Bronchial epithelial cell (primary cell): Measurements from ENCODE around the gene PDSS2. TPM values are rescaled to one million over a fixed set of nuclear protein-coding genes. Genes with fewer than 3 reads are reported as not detected.
A peak's percentile ranks its signal among the peaks of the same experiment; 100 is the strongest.

Source experiments
- DNase-seq: peaks from one replicate; pipeline ENCODE4 v3.0.0-alpha.2; 2010; ENCODE audit warnings: low read depth
- FAIRE-seq: peaks from 2 replicates; lab custom pipeline; 2011; peaks lifted over from hg19 to GRCh38; lab: Jason Lieb, UNC
- H3K27me3 ChIP-seq: 2 replicates; pipeline ENCODE4 v1.5.1; 2011; ENCODE audit warnings: low read length; ENCODE audit not compliant: control insufficient read depth, insufficient read depth
- H3K36me3 ChIP-seq: 2 replicates; pipeline ENCODE4 v1.5.1; 2011; ENCODE audit warnings: low read length; ENCODE audit not compliant: control insufficient read depth, insufficient read depth
- H3K4me3 ChIP-seq: 2 replicates; pipeline ENCODE4 v1.5.1; 2011; ENCODE audit warnings: mild to moderate bottlenecking, low read depth, low read length, control low read depth
- total RNA-seq: library from RNA; depleted of rRNA; stranded (reverse); fragments of >200 nt; gene quantifications from 2 replicates; pipeline ENCODE4 v1.2.1, GENCODE V29; 2014
- TF ChIP-seq, protein P1 (sequence below): IDR thresholded peaks from 2 replicates; pipeline ENCODE4 v1.5.1; 2011; ENCODE audit warnings: mild to moderate bottlenecking, moderate library complexity, low read length, control low read depth, inconsistent platforms; ENCODE audit not compliant: insufficient read depth, severe bottlenecking

PDSS2 gene
- total RNA-seq, 1 donor from 2014 or later: 18.2 TPM

DNA sequence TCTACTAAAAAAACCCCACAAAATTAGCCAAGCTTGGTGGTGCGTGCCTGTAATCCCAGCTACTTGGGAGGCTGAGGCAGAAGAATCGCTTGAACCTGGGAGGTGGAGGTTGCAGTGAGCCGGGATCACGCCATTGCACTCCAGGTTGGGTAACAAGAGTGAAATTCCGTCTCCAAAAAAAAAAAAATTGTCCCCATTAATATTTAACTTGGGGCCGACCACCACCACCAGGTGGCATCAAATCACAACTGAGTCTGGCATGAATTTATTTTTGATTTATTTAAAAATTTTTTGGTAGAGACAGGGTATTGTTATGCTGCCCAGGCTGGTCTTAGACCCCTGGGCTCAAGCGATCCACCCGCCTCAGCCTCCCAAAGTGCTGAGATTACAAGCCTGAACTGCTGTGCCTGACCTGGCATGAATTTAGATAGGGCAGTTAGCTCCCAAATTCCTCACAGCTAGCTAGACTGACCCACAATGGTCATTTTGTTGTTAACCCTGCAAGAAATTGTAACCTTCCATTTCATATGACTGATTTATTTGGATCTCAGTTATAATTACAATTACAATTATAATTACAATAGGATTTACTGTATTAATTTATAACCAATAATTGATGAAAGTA, 326.9 kb downstream of the PDSS2 start:
- TF ChIP-seq, protein P1, sequence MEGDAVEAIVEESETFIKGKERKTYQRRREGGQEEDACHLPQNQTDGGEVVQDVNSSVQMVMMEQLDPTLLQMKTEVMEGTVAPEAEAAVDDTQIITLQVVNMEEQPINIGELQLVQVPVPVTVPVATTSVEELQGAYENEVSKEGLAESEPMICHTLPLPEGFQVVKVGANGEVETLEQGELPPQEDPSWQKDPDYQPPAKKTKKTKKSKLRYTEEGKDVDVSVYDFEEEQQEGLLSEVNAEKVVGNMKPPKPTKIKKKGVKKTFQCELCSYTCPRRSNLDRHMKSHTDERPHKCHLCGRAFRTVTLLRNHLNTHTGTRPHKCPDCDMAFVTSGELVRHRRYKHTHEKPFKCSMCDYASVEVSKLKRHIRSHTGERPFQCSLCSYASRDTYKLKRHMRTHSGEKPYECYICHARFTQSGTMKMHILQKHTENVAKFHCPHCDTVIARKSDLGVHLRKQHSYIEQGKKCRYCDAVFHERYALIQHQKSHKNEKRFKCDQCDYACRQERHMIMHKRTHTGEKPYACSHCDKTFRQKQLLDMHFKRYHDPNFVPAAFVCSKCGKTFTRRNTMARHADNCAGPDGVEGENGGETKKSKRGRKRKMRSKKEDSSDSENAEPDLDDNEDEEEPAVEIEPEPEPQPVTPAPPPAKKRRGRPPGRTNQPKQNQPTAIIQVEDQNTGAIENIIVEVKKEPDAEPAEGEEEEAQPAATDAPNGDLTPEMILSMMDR: peak; percentile 31
- Histone ChIP-seq H3K36me3 (no peaks in the 10 kb centered on the region), H3K27me3 (no peaks in the 10 kb centered on the region), H3K4me3 (no peak overlapping the region)
- no peak for FAIRE-seq
- peak; percentile 16 for DNase-seq

- H3K36me3 ChIP-seq: no peaks in the 10 kb centered on the region
- FAIRE-seq (no peak), DNase-seq (no peak)
- H3K4me3 ChIP-seq: no peak overlapping the region
- TF ChIP-seq, protein P1: no peak
- no peaks in the 10 kb centered on the region for H3K27me3 ChIP-seq
Observed at GRCh38 chr6:107129370-107129925, 329.9 kb downstream of the PDSS2 start.

DNA sequence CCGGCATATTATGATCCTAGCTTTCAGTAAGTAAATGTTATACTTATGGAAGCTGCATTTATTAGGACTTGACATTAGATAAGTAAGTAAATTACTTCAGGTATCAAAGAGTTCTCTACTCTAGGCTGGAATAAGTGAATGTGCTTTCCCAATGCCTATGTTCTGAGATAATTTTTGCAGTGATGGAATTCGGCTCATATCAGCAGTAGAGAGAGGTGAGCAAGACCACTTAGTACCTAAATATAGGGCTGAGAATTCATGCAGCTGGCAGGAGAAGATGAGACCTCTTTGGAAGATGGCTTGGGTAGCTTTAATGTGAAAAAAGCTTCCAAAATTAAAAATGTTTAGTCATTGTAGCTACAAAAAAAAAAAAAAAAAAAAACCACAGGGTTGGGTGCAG, 330.8 kb downstream of the PDSS2 start:
- DNase-seq (no peak), FAIRE-seq (no peak)
- Histone ChIP-seq H3K4me3 (no peak overlapping the region), H3K27me3 (no peaks in the 10 kb centered on the region), H3K36me3 (no peaks in the 10 kb centered on the region)
- TF ChIP-seq, protein P1: no peak

DNA sequence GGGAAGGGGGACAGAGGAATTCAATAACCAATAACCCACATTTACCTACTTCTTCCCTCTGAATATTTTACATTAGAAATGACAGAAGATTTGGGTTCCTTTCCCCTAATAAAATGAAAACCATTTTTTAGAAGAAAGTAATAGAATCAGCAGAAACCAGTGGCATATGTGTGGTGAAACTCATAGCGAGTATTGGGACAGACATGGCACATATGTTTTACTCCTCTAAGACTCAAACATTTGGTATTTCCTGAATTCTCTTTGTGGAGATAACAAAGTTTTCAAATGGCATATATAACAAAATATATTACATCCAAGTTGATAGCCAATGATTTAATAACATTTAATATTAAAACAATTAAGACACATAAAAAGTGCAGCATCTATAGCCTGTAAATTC, 331.2 kb downstream of the PDSS2 start:
- TF ChIP-seq, protein P1: no peak
- DNase-seq (no peak), FAIRE-seq (no peak)
- H3K36me3 ChIP-seq: no peaks in the 10 kb centered on the region
- no peak overlapping the region for H3K4me3 ChIP-seq
- no peaks in the 10 kb centered on the region for H3K27me3 ChIP-seq

DNA sequence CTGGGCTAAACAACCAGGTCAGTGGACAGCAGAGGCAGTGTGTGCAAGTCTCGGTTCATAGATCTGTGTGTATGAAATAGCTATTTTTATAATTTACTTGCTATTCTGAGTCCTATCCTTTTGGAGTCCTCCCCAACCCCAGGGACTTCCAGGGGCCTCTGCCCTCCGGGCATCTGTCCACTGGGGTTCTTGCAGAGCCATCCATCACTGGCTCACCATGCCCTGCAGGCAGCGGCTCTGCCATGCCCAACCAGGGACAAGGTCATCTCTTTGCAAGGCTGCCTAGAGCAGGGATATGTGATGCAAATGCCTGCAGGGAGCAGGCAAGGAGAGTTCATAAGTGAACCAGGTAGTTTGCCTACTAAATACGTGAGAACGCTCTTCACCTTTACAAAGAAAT, 333.6 kb downstream of the PDSS2 start:
- DNase-seq: no peak

More for the DNA sequence above, 333.6 kb downstream of the PDSS2 start:
- H3K27me3 ChIP-seq: no peaks in the 10 kb centered on the region
- H3K4me3 ChIP-seq: no peak overlapping the region
- FAIRE-seq: no peak
- no peaks in the 10 kb centered on the region for H3K36me3 ChIP-seq
- TF ChIP-seq, protein P1: no peak
